SK-N-SH treated with all-trans-retinoic acid at 6 μM for 48 hours (cell line): ENCODE measurements around the gene CREB3L2.

ENCODE experiments used
- RARB ChIP-seq: fragments of 250-450 bp; sonication (Bioruptor Pico); IDR thresholded peaks from 2 replicates; pipeline ENCODE4 v1.8.0; 2021; ENCODE audit warnings: mild to moderate bottlenecking, moderate library complexity
- ZFP3 ChIP-seq: fragments of 250-450 bp; sonication (Bioruptor Pico); IDR thresholded peaks from 2 replicates; pipeline ENCODE4 v1.5.0; 2020; ENCODE audit warnings: mild to moderate bottlenecking, moderate library complexity
- ZFP30 ChIP-seq: fragments of 450-650 bp; formaldehyde crosslinking; IDR thresholded peaks from 2 replicates; pipeline ENCODE4 v1.5.0; 2022; ENCODE audit warnings: mild to moderate bottlenecking, moderate library complexity
- ZNF70 ChIP-seq: fragments of 450-650 bp; formaldehyde crosslinking; IDR thresholded peaks from 2 replicates; pipeline ENCODE4 v1.5.0; 2020; ENCODE audit warnings: mild to moderate bottlenecking, moderate library complexity
- TF ChIP-seq, protein P1 (sequence below): fragments of 250-450 bp; sonication (Bioruptor Pico); IDR thresholded peaks from 2 replicates; pipeline ENCODE4 v1.5.1; 2020; ENCODE audit warnings: low read depth, mild to moderate bottlenecking, moderate library complexity
- TF ChIP-seq, protein P2 (sequence below): fragments of 250-450 bp; sonication (Bioruptor Pico); IDR thresholded peaks from 2 replicates; pipeline ENCODE4 v1.8.0; 2020; ENCODE audit warnings: mild to moderate bottlenecking, moderate library complexity, borderline replicate concordance

DNA sequence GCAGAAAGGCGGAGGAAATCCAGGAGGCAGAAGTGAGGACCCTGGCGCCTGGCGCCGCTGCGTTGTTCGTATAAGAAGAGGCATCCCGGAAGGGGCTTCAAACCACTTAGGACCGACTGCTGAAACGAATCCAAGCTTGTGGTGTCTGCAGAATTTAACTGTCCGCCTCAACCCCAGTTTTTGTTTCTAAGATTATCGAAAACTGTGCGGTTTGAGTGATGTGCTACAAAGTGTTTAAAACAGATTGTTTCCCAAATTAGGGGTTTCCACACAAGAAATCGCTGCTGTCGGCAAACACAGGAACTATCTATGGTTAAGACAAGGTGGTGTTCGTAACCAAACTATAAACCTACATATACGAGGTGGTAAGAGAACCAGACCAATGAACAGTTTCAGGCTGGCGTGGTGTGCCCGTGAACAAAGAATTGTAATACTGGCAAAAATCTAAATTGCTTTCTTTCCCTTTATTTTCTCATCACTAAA lies 154.3 kb downstream of the CREB3L2 start:
- TF ChIP-seq ZFP30 (CRISPR knock-in tag), result no peak
- no peak for TF ChIP-seq ZFP3
- no peak for TF ChIP-seq ZNF70 (CRISPR knock-in tag)
- TF ChIP-seq, protein P1, sequence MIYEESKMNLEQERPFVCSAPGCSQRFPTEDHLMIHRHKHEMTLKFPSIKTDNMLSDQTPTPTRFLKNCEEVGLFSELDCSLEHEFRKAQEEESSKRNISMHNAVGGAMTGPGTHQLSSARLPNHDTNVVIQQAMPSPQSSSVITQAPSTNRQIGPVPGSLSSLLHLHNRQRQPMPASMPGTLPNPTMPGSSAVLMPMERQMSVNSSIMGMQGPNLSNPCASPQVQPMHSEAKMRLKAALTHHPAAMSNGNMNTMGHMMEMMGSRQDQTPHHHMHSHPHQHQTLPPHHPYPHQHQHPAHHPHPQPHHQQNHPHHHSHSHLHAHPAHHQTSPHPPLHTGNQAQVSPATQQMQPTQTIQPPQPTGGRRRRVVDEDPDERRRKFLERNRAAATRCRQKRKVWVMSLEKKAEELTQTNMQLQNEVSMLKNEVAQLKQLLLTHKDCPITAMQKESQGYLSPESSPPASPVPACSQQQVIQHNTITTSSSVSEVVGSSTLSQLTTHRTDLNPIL (CRISPR knock-in tag), result no peak
- no peak for TF ChIP-seq RARB (CRISPR knock-in tag)
- TF ChIP-seq, protein P2, sequence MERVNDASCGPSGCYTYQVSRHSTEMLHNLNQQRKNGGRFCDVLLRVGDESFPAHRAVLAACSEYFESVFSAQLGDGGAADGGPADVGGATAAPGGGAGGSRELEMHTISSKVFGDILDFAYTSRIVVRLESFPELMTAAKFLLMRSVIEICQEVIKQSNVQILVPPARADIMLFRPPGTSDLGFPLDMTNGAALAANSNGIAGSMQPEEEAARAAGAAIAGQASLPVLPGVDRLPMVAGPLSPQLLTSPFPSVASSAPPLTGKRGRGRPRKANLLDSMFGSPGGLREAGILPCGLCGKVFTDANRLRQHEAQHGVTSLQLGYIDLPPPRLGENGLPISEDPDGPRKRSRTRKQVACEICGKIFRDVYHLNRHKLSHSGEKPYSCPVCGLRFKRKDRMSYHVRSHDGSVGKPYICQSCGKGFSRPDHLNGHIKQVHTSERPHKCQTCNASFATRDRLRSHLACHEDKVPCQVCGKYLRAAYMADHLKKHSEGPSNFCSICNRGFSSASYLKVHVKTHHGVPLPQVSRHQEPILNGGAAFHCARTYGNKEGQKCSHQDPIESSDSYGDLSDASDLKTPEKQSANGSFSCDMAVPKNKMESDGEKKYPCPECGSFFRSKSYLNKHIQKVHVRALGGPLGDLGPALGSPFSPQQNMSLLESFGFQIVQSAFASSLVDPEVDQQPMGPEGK (CRISPR knock-in tag), result no peak
